Vagina (tissue), 2 donors: ENCODE measurements around the gene DDX51. TPM values are rescaled to one million over a fixed set of nuclear protein-coding genes. Genes with fewer than 3 reads are reported as not detected.
A peak's percentile ranks its signal among the peaks of the same experiment; 100 is the strongest.

Experiments used
- DNase-seq, 2 donors: peaks; one replicate each; pipeline ENCODE4 v3.0.0-alpha.2; 2017; ENCODE audit errors: extremely low spot score in 2 of 2
- H3K27ac ChIP-seq: fragments of 200-600 bp; sonication (generic); one replicate; pipeline ENCODE4 v1.5.1; 2019
- H3K27me3 ChIP-seq: fragments of 200-600 bp; sonication (generic); one replicate; pipeline ENCODE4 v1.5.1; 2019
- H3K36me3 ChIP-seq, 2 donors: fragments of 200-600 bp; sonication (generic); one replicate each; pipeline ENCODE4 v1.5.1; 2017 to 2019
- H3K4me1 ChIP-seq: fragments of 200-600 bp; sonication (generic); one replicate; pipeline ENCODE4 v1.5.1; 2019
- H3K4me3 ChIP-seq, 2 donors: fragments of 200-600 bp; sonication (generic); 1 replicate in 1 of 2; 2 replicates in 1 of 2; pipeline ENCODE4 v1.5.1; 2016 to 2019
- H3K9me3 ChIP-seq: fragments of 200-600 bp; sonication (generic); one replicate; pipeline ENCODE4 v1.5.1; 2019
- CTCF ChIP-seq, 3 experiments: fragments of 450-650 bp in 2 of 3; fragments of 200-600 bp in 1 of 3; sonication (generic) in 1 of 3; IDR thresholded peaks; one replicate each; pipeline ENCODE4 v1.5.1; 2017 to 2019; ENCODE audit warnings: antibody characterized with exemption in 3 of 3, mild to moderate bottlenecking in 2 of 3, moderate library complexity in 2 of 3
- POLR2A ChIP-seq, 2 donors: fragments of 450-650 bp; IDR thresholded peaks; one replicate each; pipeline ENCODE4 v1.6.1; 2017; ENCODE audit warnings: antibody characterized with exemption in 2 of 2, mild to moderate bottlenecking in 2 of 2, moderate library complexity in 2 of 2
- POLR2AphosphoS5 ChIP-seq, 2 donors: sonication (generic); formaldehyde crosslinking; IDR thresholded peaks; one replicate each; pipeline ENCODE4 v1.9.0; 2017; ENCODE audit warnings: antibody characterized with exemption in 2 of 2, mild to moderate bottlenecking in 2 of 2, low read depth in 1 of 2; ENCODE audit not compliant: insufficient read depth in 1 of 2
- intact Hi-C: fragments of 100-400 bp; cut with DNase I; formaldehyde crosslinking; loops from one replicate; pipeline ENCODE4 v1.15.1; 2023
- total RNA-seq: library from RNA; depleted of rRNA; stranded (reverse); fragments of >200 nt; gene quantifications from one replicate; pipeline ENCODE4 v1.2.3, GENCODE V29; 2016

DDX51 gene
- total RNA-seq, 1 donor from 2014 or later: 11.3 TPM

- Histone ChIP-seq H3K4me1 (peaks cover 6% of the 10 kb centered on the region), H3K4me3 (peak overlapping the region in 1 of 2 donors; percentile 18), H3K27ac (no peak overlapping the region), H3K27me3 (no peaks in the 10 kb centered on the region), H3K9me3 (no peaks in the 10 kb centered on the region), H3K36me3 (peaks cover 0 to 19% of the 10 kb centered on the region in 2 donors)
- peak; percentile 82 to 92 (median 82) for TF ChIP-seq CTCF (IDR thresholded peaks at IDR 0.05)
- TF ChIP-seq POLR2A (IDR thresholded peaks at IDR 0.05): no peak
- no peak for TF ChIP-seq POLR2AphosphoS5 (IDR thresholded peaks at IDR 0.05; ENCODE audit: insufficient read depth in 1 of 2, low read depth in 1 of 2)
- DNase-seq: no peak
- intact Hi-C loops: loop anchor here (10.0 kb wide), 1 partner anchor 461 kb away; the partner anchor contains the start of genes LRCOL1 and P2RX2
These were observed 9.6 kb upstream of the DDX51 start for GRCh38 chr12:132153501-132154340.

- H3K4me1 ChIP-seq: peaks cover 6% of the 10 kb centered on the region
- intact Hi-C loops: loop anchor here (10.0 kb wide), 1 partner anchor 462 kb away; the partner anchor contains the start of genes LRCOL1 and P2RX2
- H3K27ac ChIP-seq: no peak overlapping the region
- no peaks in the 10 kb centered on the region for H3K27me3 ChIP-seq
- no peak for DNase-seq
- H3K9me3 ChIP-seq: no peaks in the 10 kb centered on the region
- peaks cover 0 to 19% of the 10 kb centered on the region in 2 donors for H3K36me3 ChIP-seq
- H3K4me3 ChIP-seq: no peak overlapping the region
- TF ChIP-seq POLR2A (IDR thresholded peaks at IDR 0.05): no peak
- no peak for TF ChIP-seq CTCF (IDR thresholded peaks at IDR 0.05)
- no peak for TF ChIP-seq POLR2AphosphoS5 (IDR thresholded peaks at IDR 0.05; ENCODE audit: insufficient read depth in 1 of 2, low read depth in 1 of 2)
These were observed 8.8 kb upstream of the DDX51 start for GRCh38 chr12:132152953-132153352.

- intact Hi-C loops: loop anchor here (10.0 kb wide), 1 partner anchor 462 kb away; the partner anchor contains the start of genes LRCOL1 and P2RX2
These were observed 8.3 kb upstream of the DDX51 start for GRCh38 chr12:132152411-132152821.

GRCh38 chr12:132151766-132152410 lies 7.8 kb upstream of the DDX51 start:
- Histone ChIP-seq H3K4me1 (peaks cover 6% of the 10 kb centered on the region), H3K4me3 (no peak overlapping the region), H3K27me3 (no peaks in the 10 kb centered on the region), H3K36me3 (peaks cover 0 to 19% of the 10 kb centered on the region in 2 donors), H3K9me3 (no peaks in the 10 kb centered on the region), H3K27ac (no peak overlapping the region)
- no peak for TF ChIP-seq POLR2A (IDR thresholded peaks at IDR 0.05)
- no peak for TF ChIP-seq POLR2AphosphoS5 (IDR thresholded peaks at IDR 0.05; ENCODE audit: insufficient read depth in 1 of 2, low read depth in 1 of 2)
- TF ChIP-seq CTCF (IDR thresholded peaks at IDR 0.05): no peak
- intact Hi-C loops: loop anchor here (10.0 kb wide), 1 partner anchor 463 kb away; the partner anchor contains the start of genes LRCOL1 and P2RX2
- DNase-seq: no peak

More at GRCh38 chr12:132152411-132152821, 8.3 kb upstream of the DDX51 start:
- Histone ChIP-seq H3K27me3 (no peaks in the 10 kb centered on the region), H3K36me3 (peaks cover 0 to 19% of the 10 kb centered on the region in 2 donors), H3K27ac (no peak overlapping the region), H3K9me3 (no peaks in the 10 kb centered on the region), H3K4me3 (no peak overlapping the region), H3K4me1 (peaks cover 6% of the 10 kb centered on the region)
- TF ChIP-seq CTCF (IDR thresholded peaks at IDR 0.05) (no peak), POLR2A (IDR thresholded peaks at IDR 0.05) (no peak), POLR2AphosphoS5 (IDR thresholded peaks at IDR 0.05; ENCODE audit: insufficient read depth in 1 of 2, low read depth in 1 of 2) (no peak)
- DNase-seq: no peak
